Neural cell (in vitro differentiated cells): ENCODE data around the gene FAM136A. TPM values are rescaled to one million over a fixed set of nuclear protein-coding genes. Genes with fewer than 3 reads are reported as not detected.
"Not testable (repeated sequence)": the region's sequence is repeated elsewhere in the genome, so short reads cannot be mapped to it uniquely, and the experiment has no call there.

Experiments
- H2AFZ ChIP-seq: fragments of 200-600, 300-800 bp; sonication (generic), shearing (Covaris generic); 2 replicates; pipeline ENCODE4 v1.6.0; 2014; ENCODE audit warnings: low read depth, mild to moderate bottlenecking, antibody characterized with exemption, low read length, moderate library complexity
- H3F3A ChIP-seq: fragments of 200-600 bp; shearing (Covaris generic); 2 replicates; pipeline ENCODE4 v1.6.1; 2016; ENCODE audit warnings: mild to moderate bottlenecking, moderate library complexity, mixed read lengths, antibody characterized with exemption, low read length; ENCODE audit not compliant: insufficient read depth, poor library complexity, severe bottlenecking
- H3K27ac ChIP-seq: fragments of 200-600, 300-800 bp; sonication (generic), shearing (Covaris generic); 2 replicates; pipeline ENCODE4 v1.5.1; 2014; ENCODE audit warnings: mild to moderate bottlenecking, low read length, moderate library complexity
- H3K27me3 ChIP-seq: fragments of 300-800, 200-600 bp; sonication (generic), shearing (Covaris generic); 2 replicates; pipeline ENCODE4 v1.6.0; 2014; ENCODE audit warnings: mild to moderate bottlenecking, low read depth, low read length, moderate library complexity; ENCODE audit not compliant: insufficient read depth
- H3K36me3 ChIP-seq: fragments of 300-800, 200-600 bp; sonication (generic), shearing (Covaris generic); 2 replicates; pipeline ENCODE4 v1.5.1; 2014; ENCODE audit warnings: mild to moderate bottlenecking, antibody characterized with exemption, low read length, moderate library complexity; ENCODE audit not compliant: insufficient read depth
- H3K4me2 ChIP-seq: fragments of 300-800, 200-600 bp; sonication (generic), shearing (Covaris generic); 2 replicates; pipeline ENCODE4 v1.6.0; 2014; ENCODE audit warnings: mild to moderate bottlenecking, low read length
- H3K4me3 ChIP-seq: fragments of 300-800, 200-600 bp; sonication (generic), shearing (Covaris generic); 2 replicates; pipeline ENCODE4 v1.5.1; 2014; ENCODE audit warnings: mild to moderate bottlenecking, low read length, moderate library complexity
- H3K79me2 ChIP-seq: fragments of 200-600 bp; shearing (Covaris generic); replicated peaks from 2 replicates; pipeline ENCODE4 v1.6.0; 2014; ENCODE audit warnings: mild to moderate bottlenecking, low read length, moderate library complexity; ENCODE audit not compliant: insufficient read depth
- H3K9ac ChIP-seq: fragments of 300-800, 200-600 bp; sonication (generic), shearing (Covaris generic); 2 replicates; pipeline ENCODE4 v1.6.1; 2016; ENCODE audit warnings: mild to moderate bottlenecking, low read length, mixed read lengths
- H3K9me2 ChIP-seq: fragments of 200-600 bp; shearing (Covaris generic); 2 replicates; pipeline ENCODE4 v1.6.1; 2016; ENCODE audit warnings: mild to moderate bottlenecking, low read length, mixed read lengths; ENCODE audit not compliant: insufficient read depth
- H3K9me3 ChIP-seq: fragments of 200-600, 300-800 bp; sonication (generic), shearing (Covaris generic); 2 replicates; pipeline ENCODE4 v1.6.1; 2016; ENCODE audit warnings: mild to moderate bottlenecking, mixed run types, low read length, moderate library complexity, mixed read lengths
- H4K20me1 ChIP-seq: fragments of 200-600 bp; shearing (Covaris generic); 2 replicates; pipeline ENCODE4 v1.6.1; 2016; ENCODE audit warnings: mild to moderate bottlenecking, mixed run types; ENCODE audit not compliant: insufficient read depth
- EP300 ChIP-seq: fragments of 450-650 bp; conservative IDR thresholded peaks from 2 replicates; pipeline ENCODE4 v1.6.1; 2014; ENCODE audit warnings: antibody characterized with exemption, mild to moderate bottlenecking, moderate library complexity; ENCODE audit not compliant: poor library complexity, severe bottlenecking
- EZH2 ChIP-seq: fragments of 200-600, 300-800 bp; shearing (Covaris generic), sonication (generic); IDR thresholded peaks from 2 replicates; pipeline ENCODE4 v1.6.1; 2014; ENCODE audit warnings: antibody characterized with exemption, low read length, borderline replicate concordance, mild to moderate bottlenecking; ENCODE audit not compliant: insufficient read depth, poor library complexity, severe bottlenecking
- MXI1 ChIP-seq: fragments of 450-650 bp; conservative IDR thresholded peaks from 2 replicates; pipeline ENCODE4 v1.6.1; 2014; ENCODE audit warnings: antibody characterized with exemption, mild to moderate bottlenecking; ENCODE audit not compliant: poor library complexity, severe bottlenecking
- POLR2AphosphoS5 ChIP-seq: IDR thresholded peaks from 2 replicates; pipeline ENCODE4 v1.6.1; 2012
- RAD21 ChIP-seq: fragments of 450-650 bp; conservative IDR thresholded peaks from 2 replicates; pipeline ENCODE4 v1.6.1; 2014; ENCODE audit warnings: antibody characterized with exemption, mild to moderate bottlenecking, moderate library complexity
- SMC3 ChIP-seq: fragments of 450-650 bp; conservative IDR thresholded peaks from 2 replicates; pipeline ENCODE4 v1.6.1; 2014; ENCODE audit warnings: antibody characterized with exemption, mild to moderate bottlenecking, moderate library complexity; ENCODE audit not compliant: poor library complexity
- TAF1 ChIP-seq: IDR thresholded peaks from 2 replicates; pipeline ENCODE4 v1.6.1; 2012; ENCODE audit warnings: low read depth
- polyA plus RNA-seq: library from polyadenylated mRNA; depleted of rRNA; stranded (reverse); fragments of >200 nt; gene quantifications from 2 replicates; pipeline ENCODE4 v1.2.3, GENCODE V29; 2014
- TF ChIP-seq, protein P1 (sequence below): IDR thresholded peaks from 2 replicates; pipeline ENCODE4 v1.6.1; 2012; ENCODE audit warnings: borderline replicate concordance
- TF ChIP-seq, protein P2 (sequence below): fragments of 450-650 bp; IDR thresholded peaks from 2 replicates; pipeline ENCODE4 v1.5.1; 2014; ENCODE audit warnings: antibody characterized with exemption, mild to moderate bottlenecking, moderate library complexity; ENCODE audit not compliant: poor library complexity, severe bottlenecking

FAM136A gene
- polyA plus RNA-seq, 1 donor from 2014 or later: 56.1 TPM

DNA sequence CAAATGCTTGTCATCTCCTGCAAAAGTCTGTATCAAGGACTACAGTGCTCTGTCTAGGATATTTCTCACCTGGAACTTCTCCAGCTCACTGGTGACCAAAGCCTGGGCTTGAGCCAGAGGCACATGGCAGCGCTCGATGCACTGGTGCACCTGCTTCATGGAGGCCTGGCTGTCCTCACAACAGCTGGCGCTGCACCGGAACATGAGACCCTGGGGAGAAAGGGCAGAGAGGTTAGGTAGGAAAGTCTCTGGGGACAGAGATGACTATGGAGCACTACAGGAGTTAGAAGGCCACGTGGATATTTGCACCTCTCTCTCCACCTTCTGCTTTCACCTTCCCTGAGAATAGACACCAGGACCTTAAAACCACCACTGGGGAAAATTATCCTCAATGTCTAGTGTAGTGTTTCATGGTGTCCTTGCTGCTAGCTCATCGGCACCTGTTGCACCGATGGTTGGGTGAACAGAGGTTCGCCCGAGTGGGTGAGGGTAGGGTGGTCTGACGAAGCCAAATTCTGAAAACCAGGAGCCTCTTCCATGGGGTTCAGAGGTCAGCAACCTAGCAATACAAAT, 1.0 kb downstream of the FAM136A start:
- no peaks in the 10 kb centered on the region for H3K27me3 ChIP-seq
- TF ChIP-seq, protein P1, sequence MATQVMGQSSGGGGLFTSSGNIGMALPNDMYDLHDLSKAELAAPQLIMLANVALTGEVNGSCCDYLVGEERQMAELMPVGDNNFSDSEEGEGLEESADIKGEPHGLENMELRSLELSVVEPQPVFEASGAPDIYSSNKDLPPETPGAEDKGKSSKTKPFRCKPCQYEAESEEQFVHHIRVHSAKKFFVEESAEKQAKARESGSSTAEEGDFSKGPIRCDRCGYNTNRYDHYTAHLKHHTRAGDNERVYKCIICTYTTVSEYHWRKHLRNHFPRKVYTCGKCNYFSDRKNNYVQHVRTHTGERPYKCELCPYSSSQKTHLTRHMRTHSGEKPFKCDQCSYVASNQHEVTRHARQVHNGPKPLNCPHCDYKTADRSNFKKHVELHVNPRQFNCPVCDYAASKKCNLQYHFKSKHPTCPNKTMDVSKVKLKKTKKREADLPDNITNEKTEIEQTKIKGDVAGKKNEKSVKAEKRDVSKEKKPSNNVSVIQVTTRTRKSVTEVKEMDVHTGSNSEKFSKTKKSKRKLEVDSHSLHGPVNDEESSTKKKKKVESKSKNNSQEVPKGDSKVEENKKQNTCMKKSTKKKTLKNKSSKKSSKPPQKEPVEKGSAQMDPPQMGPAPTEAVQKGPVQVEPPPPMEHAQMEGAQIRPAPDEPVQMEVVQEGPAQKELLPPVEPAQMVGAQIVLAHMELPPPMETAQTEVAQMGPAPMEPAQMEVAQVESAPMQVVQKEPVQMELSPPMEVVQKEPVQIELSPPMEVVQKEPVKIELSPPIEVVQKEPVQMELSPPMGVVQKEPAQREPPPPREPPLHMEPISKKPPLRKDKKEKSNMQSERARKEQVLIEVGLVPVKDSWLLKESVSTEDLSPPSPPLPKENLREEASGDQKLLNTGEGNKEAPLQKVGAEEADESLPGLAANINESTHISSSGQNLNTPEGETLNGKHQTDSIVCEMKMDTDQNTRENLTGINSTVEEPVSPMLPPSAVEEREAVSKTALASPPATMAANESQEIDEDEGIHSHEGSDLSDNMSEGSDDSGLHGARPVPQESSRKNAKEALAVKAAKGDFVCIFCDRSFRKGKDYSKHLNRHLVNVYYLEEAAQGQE: no peak
- TF ChIP-seq SMC3 (no peak), EZH2 (no peak), RAD21 (no peak)
- TF ChIP-seq, protein P2, sequence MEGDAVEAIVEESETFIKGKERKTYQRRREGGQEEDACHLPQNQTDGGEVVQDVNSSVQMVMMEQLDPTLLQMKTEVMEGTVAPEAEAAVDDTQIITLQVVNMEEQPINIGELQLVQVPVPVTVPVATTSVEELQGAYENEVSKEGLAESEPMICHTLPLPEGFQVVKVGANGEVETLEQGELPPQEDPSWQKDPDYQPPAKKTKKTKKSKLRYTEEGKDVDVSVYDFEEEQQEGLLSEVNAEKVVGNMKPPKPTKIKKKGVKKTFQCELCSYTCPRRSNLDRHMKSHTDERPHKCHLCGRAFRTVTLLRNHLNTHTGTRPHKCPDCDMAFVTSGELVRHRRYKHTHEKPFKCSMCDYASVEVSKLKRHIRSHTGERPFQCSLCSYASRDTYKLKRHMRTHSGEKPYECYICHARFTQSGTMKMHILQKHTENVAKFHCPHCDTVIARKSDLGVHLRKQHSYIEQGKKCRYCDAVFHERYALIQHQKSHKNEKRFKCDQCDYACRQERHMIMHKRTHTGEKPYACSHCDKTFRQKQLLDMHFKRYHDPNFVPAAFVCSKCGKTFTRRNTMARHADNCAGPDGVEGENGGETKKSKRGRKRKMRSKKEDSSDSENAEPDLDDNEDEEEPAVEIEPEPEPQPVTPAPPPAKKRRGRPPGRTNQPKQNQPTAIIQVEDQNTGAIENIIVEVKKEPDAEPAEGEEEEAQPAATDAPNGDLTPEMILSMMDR: no peak
- H3K27ac ChIP-seq: peak overlapping the region; percentile 88
- H3K79me2 ChIP-seq: no peaks in the 10 kb centered on the region
- H3K9me3 ChIP-seq: no peaks in the 10 kb centered on the region
- H3F3A ChIP-seq: no peaks in the 10 kb centered on the region
- no peak overlapping the region for H2AFZ ChIP-seq
- peak overlapping the region; percentile 68 for H3K4me2 ChIP-seq
- H4K20me1 ChIP-seq: no peaks in the 10 kb centered on the region
- peaks cover 4% of the 10 kb centered on the region for H3K36me3 ChIP-seq
- peak overlapping the region; percentile 88 for H3K9ac ChIP-seq
- peak overlapping the region; percentile 99 for H3K4me3 ChIP-seq
- no peaks in the 10 kb centered on the region for H3K9me2 ChIP-seq

DNA sequence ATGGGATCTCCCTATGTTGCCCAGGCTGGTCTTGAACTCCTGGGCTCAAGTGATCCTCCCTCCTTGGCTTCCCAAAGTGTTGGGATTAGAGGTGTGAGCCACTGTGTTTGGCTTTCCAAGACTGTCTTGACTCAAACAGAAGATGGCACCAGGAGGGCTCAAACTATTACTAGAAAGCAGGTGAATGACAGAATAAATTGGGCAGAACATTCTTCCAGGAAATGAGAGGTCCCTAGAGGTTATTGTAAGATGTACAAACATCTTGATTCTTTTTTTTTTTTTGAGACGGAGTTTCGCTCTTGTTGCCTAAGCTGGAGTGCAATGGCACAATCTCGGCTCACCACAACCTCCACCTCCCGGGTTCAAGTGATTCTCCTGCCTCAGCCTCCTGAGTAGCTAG, 4.0 kb downstream of the FAM136A start:
- H3K9me3 ChIP-seq, H2AFZ ChIP-seq, H3K4me2 ChIP-seq, H3K36me3 ChIP-seq, H4K20me1 ChIP-seq, H3K4me3 ChIP-seq, H3K27me3 ChIP-seq, H3K27ac ChIP-seq, H3K9me2 ChIP-seq, H3F3A ChIP-seq, H3K79me2 ChIP-seq, H3K9ac ChIP-seq: not testable (repeated sequence)

DNA sequence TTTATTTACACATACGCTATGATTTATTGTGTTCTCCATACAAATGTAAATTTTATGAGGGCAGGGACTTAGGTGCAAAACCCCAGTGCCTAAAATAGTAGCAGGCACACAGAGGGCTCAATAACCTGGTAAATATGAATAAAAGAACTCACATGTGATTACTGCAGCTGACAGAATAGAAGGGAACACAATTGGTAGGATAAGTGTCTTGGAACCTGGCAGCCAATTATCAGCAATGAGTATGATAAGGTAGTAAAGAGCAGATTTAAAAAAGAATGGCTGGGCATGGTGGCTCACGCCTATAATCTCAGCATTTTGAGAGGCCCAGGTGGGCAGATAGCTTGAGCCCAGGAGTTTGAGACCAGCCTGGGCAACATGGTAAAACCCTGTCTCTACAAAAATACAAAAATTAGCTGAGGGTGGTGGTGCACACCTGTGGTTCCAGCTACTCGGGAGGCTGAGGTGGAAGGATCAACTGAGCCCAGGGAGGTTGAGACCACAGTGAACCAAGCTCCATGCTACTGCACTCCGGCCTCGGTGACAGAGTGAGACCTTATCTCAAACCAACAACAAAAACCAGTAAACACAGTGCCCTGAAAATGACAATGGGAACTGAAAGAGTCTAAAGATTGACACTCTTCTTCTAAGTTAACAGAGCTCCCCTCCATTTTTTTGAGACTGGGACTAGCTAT, 18.2 kb downstream of the FAM136A start:
- H3F3A ChIP-seq: no peaks in the 10 kb centered on the region
- no peak overlapping the region for H3K4me2 ChIP-seq
- no peak overlapping the region for H3K27ac ChIP-seq
- H3K9me3 ChIP-seq: no peaks in the 10 kb centered on the region
- H3K36me3 ChIP-seq: peaks cover 10% of the 10 kb centered on the region
- no peak overlapping the region for H3K4me3 ChIP-seq
- no peaks in the 10 kb centered on the region for H3K9me2 ChIP-seq
- TF ChIP-seq EP300 (no peak), SMC3 (no peak), TAF1 (no peak), EZH2 (no peak), RAD21 (no peak), POLR2AphosphoS5 (no peak), MXI1 (no peak)
- TF ChIP-seq, protein P2: no peak
- TF ChIP-seq, protein P1: no peak
- H3K27me3 ChIP-seq: no peaks in the 10 kb centered on the region
- H3K79me2 ChIP-seq: peaks cover 8% of the 10 kb centered on the region
- no peaks in the 10 kb centered on the region for H4K20me1 ChIP-seq
- no peak overlapping the region for H2AFZ ChIP-seq
- H3K9ac ChIP-seq: no peak overlapping the region
